ENCODE results near the gene ALOX5.

- TF ChIP-seq, protein P1, sequence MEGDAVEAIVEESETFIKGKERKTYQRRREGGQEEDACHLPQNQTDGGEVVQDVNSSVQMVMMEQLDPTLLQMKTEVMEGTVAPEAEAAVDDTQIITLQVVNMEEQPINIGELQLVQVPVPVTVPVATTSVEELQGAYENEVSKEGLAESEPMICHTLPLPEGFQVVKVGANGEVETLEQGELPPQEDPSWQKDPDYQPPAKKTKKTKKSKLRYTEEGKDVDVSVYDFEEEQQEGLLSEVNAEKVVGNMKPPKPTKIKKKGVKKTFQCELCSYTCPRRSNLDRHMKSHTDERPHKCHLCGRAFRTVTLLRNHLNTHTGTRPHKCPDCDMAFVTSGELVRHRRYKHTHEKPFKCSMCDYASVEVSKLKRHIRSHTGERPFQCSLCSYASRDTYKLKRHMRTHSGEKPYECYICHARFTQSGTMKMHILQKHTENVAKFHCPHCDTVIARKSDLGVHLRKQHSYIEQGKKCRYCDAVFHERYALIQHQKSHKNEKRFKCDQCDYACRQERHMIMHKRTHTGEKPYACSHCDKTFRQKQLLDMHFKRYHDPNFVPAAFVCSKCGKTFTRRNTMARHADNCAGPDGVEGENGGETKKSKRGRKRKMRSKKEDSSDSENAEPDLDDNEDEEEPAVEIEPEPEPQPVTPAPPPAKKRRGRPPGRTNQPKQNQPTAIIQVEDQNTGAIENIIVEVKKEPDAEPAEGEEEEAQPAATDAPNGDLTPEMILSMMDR (IDR thresholded peaks at IDR 0.05): no peak
- TF ChIP-seq POLR2A (IDR thresholded peaks at IDR 0.05): no peak
Measured at GRCh38 chr10:45419676-45420025, 45.6 kb downstream of the ALOX5 start.

All from body of pancreas (tissue), 4 donors.